HG03108 (cell line): Measurements from ENCODE around the gene OR6S1.
"Not testable (repeated sequence)": the region's sequence is repeated elsewhere in the genome, so short reads cannot be mapped to it uniquely, and the experiment has no call there.

Experiments used
- ATAC-seq: cut with Tn5 transposase; IDR thresholded peaks from one replicate; pipeline ENCODE4 v1.9.1; 2021; ENCODE audit warnings: moderate library complexity; ENCODE audit not compliant: unreplicated experiment

The OR6S1 gene

GRCh38 chr14:20611277-20611676, 30.2 kb downstream of the OR6S1 start:
- no peak for ATAC-seq

GRCh38 chr14:20610002-20610765, 31.3 kb downstream of the OR6S1 start:
- no peak for ATAC-seq

GRCh38 chr14:20609215-20610001, 32.1 kb downstream of the OR6S1 start:
- no peak for ATAC-seq

GRCh38 chr14:20608383-20609110, 32.9 kb downstream of the OR6S1 start:
- ATAC-seq = no peak

- no peak for ATAC-seq
These were observed 33.9 kb downstream of the OR6S1 start for GRCh38 chr14:20607617-20608016.

- ATAC-seq = no peak
These were observed 34.6 kb downstream of the OR6S1 start for GRCh38 chr14:20606902-20607242.

- ATAC-seq = no peak
These were observed 35.1 kb downstream of the OR6S1 start for GRCh38 chr14:20606190-20606901.

GRCh38 chr14:20603813-20604690, 37.4 kb downstream of the OR6S1 start:
- no peak for ATAC-seq

- no peak for ATAC-seq
These were observed 38.9 kb downstream of the OR6S1 start for GRCh38 chr14:20602583-20602982.

- ATAC-seq = no peak
These were observed 40.0 kb downstream of the OR6S1 start for GRCh38 chr14:20601522-20601921.

- ATAC-seq = no peak
These were observed 44.4 kb downstream of the OR6S1 start for GRCh38 chr14:20597108-20597507.

- ATAC-seq = not testable (repeated sequence)
These were observed 45.8 kb downstream of the OR6S1 start for GRCh38 chr14:20595726-20596125.

GRCh38 chr14:20592574-20592973, 48.9 kb downstream of the OR6S1 start:
- no peak for ATAC-seq

- ATAC-seq = no peak
These were observed 50.3 kb downstream of the OR6S1 start, which contains the start of gene RNASE12 for GRCh38 chr14:20591235-20591634. Gene RNASE12, minus strand, starts transcription at chr14:20591376. Its CDS starts 653 bp downstream, at chr14:20590723.
